K562 (cell line): ENCODE results near the gene PLEKHA1. TPM values are rescaled to one million over a fixed set of nuclear protein-coding genes. Genes with fewer than 3 reads are reported as not detected.

Experiments
- ATAC-seq: fragments of 200-7000 bp; cut with Tn5 transposase; 3 replicates; pipeline ENCODE4 v1.9.1; 2020; ENCODE audit warnings: moderate library complexity
- BruUV-seq: library from RNA; stranded (reverse); fragments of 400-500 nt; replicated peaks from 2 replicates; lab custom pipeline; 2021; lab: Mats Ljungman, UMichigan
- CTCF ChIA-PET: fragments of 300-600 bp; formaldehyde crosslinking; extraction: SDS; loops from one replicate; lab custom pipeline; 2021; ENCODE audit warnings: low intra/inter-chr PET ratio; lab: Yijun Ruan, JAX
- POLR2A ChIA-PET: fragments of 300-600, 350-650 bp; sonication (Branson Sonifier 250); formaldehyde crosslinking; extraction: SDS; loops from one replicate; lab custom pipeline; 2021; ENCODE audit warnings: antibody characterized with exemption, inconsistent platforms; lab: Yijun Ruan, JAX
- DNase-seq, 4 experiments: peaks; one replicate each; pipeline versions ENCODE4 v3.0.0 to v3.0.0-alpha.2; 2011 to 2018; ENCODE audit warnings: low spot score in 3 of 4, mixed read lengths in 3 of 4; ENCODE audit errors: extremely low read depth in 1 of 4
- FAIRE-seq: peaks from 2 replicates; lab custom pipeline; 2011; peaks lifted over from hg19 to GRCh38; lab: Jason Lieb, UNC
- H2AFZ ChIP-seq: 2 replicates; pipeline ENCODE4 v1.6.0; 2011; ENCODE audit warnings: low read depth, low read length, control low read depth, inconsistent platforms
- H3K27ac ChIP-seq: fragments of 200-600 bp; 3 replicates; pipeline ENCODE4 v1.8.0; 2011; ENCODE audit warnings: low read depth, mild to moderate bottlenecking, control low read depth, inconsistent platforms, low read length, moderate library complexity, mixed read lengths; ENCODE audit errors: extremely low read depth
- H3K27me3 ChIP-seq, 2 experiments: fragments of 300-600 bp in 1 of 2; 2 replicates in 1 of 2; 3 replicates in 1 of 2; pipeline versions ENCODE4 v1.6.0 to v1.8.0; 2011; ENCODE audit warnings: inconsistent platforms in 2 of 2, low read length in 2 of 2, mild to moderate bottlenecking in 1 of 2, mixed read lengths in 1 of 2, moderate library complexity in 1 of 2; ENCODE audit not compliant: control insufficient read depth in 2 of 2, insufficient read depth in 2 of 2
- H3K36me3 ChIP-seq: fragments of 300-600 bp; 3 replicates; pipeline ENCODE4 v1.8.0; 2011; ENCODE audit warnings: mild to moderate bottlenecking, low read length, inconsistent platforms; ENCODE audit not compliant: control insufficient read depth, insufficient read depth
- H3K4me1 ChIP-seq, 2 experiments: fragments of 200-600 bp in 1 of 2; replicated peaks in 1 of 2; 2 replicates in 1 of 2; 3 replicates in 1 of 2; pipeline versions ENCODE4 v1.5.1 to v1.8.0; 2011; ENCODE audit warnings: inconsistent platforms in 2 of 2, low read length in 2 of 2, mild to moderate bottlenecking in 1 of 2, mixed read lengths in 1 of 2, moderate library complexity in 1 of 2; ENCODE audit not compliant: control insufficient read depth in 2 of 2, insufficient read depth in 2 of 2
- H3K4me2 ChIP-seq: 2 replicates; pipeline ENCODE4 v1.6.1; 2011; ENCODE audit warnings: low read length, control low read depth, inconsistent platforms, mixed read lengths; ENCODE audit not compliant: insufficient read depth
- H3K4me3 ChIP-seq: fragments of 200-600 bp; sonication (generic), shearing (Covaris generic); 2 replicates; pipeline ENCODE4 v1.5.1; 2016; ENCODE audit warnings: control low read depth, inconsistent platforms
- H3K79me2 ChIP-seq: fragments of 200-600 bp; 3 replicates; pipeline ENCODE4 v1.8.0; 2011; ENCODE audit warnings: low read length, inconsistent platforms; ENCODE audit not compliant: control insufficient read depth, insufficient read depth
- H3K9ac ChIP-seq, 2 experiments: 2 replicates each; pipeline versions ENCODE4 v1.6.0 to v1.6.1; 2011; ENCODE audit warnings: low read depth in 2 of 2, low read length in 2 of 2, control low read depth in 1 of 2, inconsistent platforms in 1 of 2, mild to moderate bottlenecking in 1 of 2, mixed read lengths in 1 of 2; ENCODE audit not compliant: insufficient read depth in 1 of 2
- H3K9me1 ChIP-seq: one replicate; pipeline ENCODE4 v1.6.0; 2011; ENCODE audit warnings: inconsistent platforms, mild to moderate bottlenecking, low read length, moderate library complexity; ENCODE audit not compliant: control insufficient read depth, insufficient read depth
- H3K9me3 ChIP-seq: replicated peaks from 2 replicates; pipeline ENCODE4 v1.5.1; 2011; ENCODE audit warnings: low read depth, low read length, inconsistent platforms; ENCODE audit not compliant: control insufficient read depth, insufficient read depth
- H4K20me1 ChIP-seq: replicated peaks from 2 replicates; pipeline ENCODE4 v1.6.1; 2011; ENCODE audit warnings: low read length, inconsistent platforms, mixed read lengths; ENCODE audit not compliant: control insufficient read depth, insufficient read depth
- BCOR ChIP-seq: fragments of 450-650 bp; IDR thresholded peaks from 2 replicates; pipeline ENCODE4 v1.6.1; 2016
- CHCHD3 ChIP-seq: fragments of 250-450 bp; sonication (Bioruptor Pico); IDR thresholded peaks from 2 replicates; pipeline ENCODE4 v2.1.2; 2022; ENCODE audit warnings: mild to moderate bottlenecking
- FOXA3 ChIP-seq, 2 experiments: fragments of 450-650 bp in 1 of 2; sonication (generic) in 1 of 2; formaldehyde crosslinking; IDR thresholded peaks in 1 of 2; conservative IDR thresholded peaks in 1 of 2; 2 replicates each; pipeline versions ENCODE4 v1.4.0 to v1.8.0; 2020 to 2022; ENCODE audit warnings: mild to moderate bottlenecking in 2 of 2, missing genetic modification reagents in 1 of 2
- FOXM1 ChIP-seq, 2 experiments: fragments of 450-650 bp in 1 of 2; sonication (generic) in 1 of 2; formaldehyde crosslinking in 1 of 2; IDR thresholded peaks; 2 replicates each; pipeline versions ENCODE4 v1.6.1 to v1.9.0; 2017 to 2022; ENCODE audit warnings: low read depth in 2 of 2, mild to moderate bottlenecking in 2 of 2, missing genetic modification reagents in 1 of 2, moderate library complexity in 1 of 2
- KAT8 ChIP-seq: fragments of 450-650 bp; IDR thresholded peaks from 2 replicates; pipeline ENCODE4 v1.6.1; 2016; ENCODE audit warnings: low read depth, mild to moderate bottlenecking
- KLF1 ChIP-seq: fragments of 450-650 bp; IDR thresholded peaks from 2 replicates; pipeline ENCODE4 v1.6.1; 2016; ENCODE audit warnings: missing genetic modification characterization, missing compliant biosample characterization
- MCM3 ChIP-seq: fragments of 450-650 bp; IDR thresholded peaks from 2 replicates; pipeline ENCODE4 v1.6.1; 2016
- MEIS2 ChIP-seq: fragments of 450-650 bp; IDR thresholded peaks from 2 replicates; pipeline ENCODE4 v1.6.1; 2014; ENCODE audit warnings: mild to moderate bottlenecking; ENCODE audit not compliant: partially characterized antibody
- NFE2 ChIP-seq: IDR thresholded peaks from 2 replicates; pipeline ENCODE4 v1.6.1; 2014; ENCODE audit warnings: antibody characterized with exemption, low read depth
- NFRKB ChIP-seq: fragments of 450-650 bp; IDR thresholded peaks from 2 replicates; pipeline ENCODE4 v1.6.1; 2016; ENCODE audit warnings: low read depth
- PML ChIP-seq: IDR thresholded peaks from 2 replicates; pipeline ENCODE4 v1.6.1; 2012; ENCODE audit warnings: low read length, inconsistent platforms
- POLR2H ChIP-seq: IDR thresholded peaks from 2 replicates; pipeline ENCODE4 v1.6.1; 2016; ENCODE audit warnings: missing genetic modification characterization, low read depth, mild to moderate bottlenecking, control low read depth, missing compliant biosample characterization, moderate library complexity
- WGBS: fragments of 100-300 bp; shearing (Covaris generic); methylation state at CpG from one replicate; pipeline ENCODE4 v1.1.6; 2016; ENCODE audit warnings: low coverage, mixed read lengths; ENCODE audit not compliant: insufficient coverage; ENCODE audit errors: missing lambda C conversion rate; 5-methylcytosine and 5-hydroxymethylcytosine counted together
- in situ Hi-C: fragments of 300-500 bp; cut with MboI; formaldehyde crosslinking; loops from 4 replicates; pipeline ENCODE4 v1.15.0; 2018; ENCODE audit warnings: inconsistent platforms, mixed read lengths
- intact Hi-C: fragments of 100-400 bp; cut with micrococcal nuclease; formaldehyde crosslinking; loops from 2 replicates; pipeline ENCODE4 v1.14.2; 2022
- polyA plus RNA-seq, 8 experiments: library from polyadenylated mRNA; depleted of rRNA in 4 of 8; stranded (reverse) in 5 of 8; unstranded in 3 of 8; fragments of >200 nt; fragmentation: Nextera tagmentation in 2 of 8; fragmentation: Illumina TruSeq in 1 of 8; extraction: Ambion mirVana in 2 of 8; extraction: Trizol in 1 of 8; gene quantifications; 2 replicates each; pipeline versions ENCODE4 v1.2.1 to v1.2.3, GENCODE V29; 2011 to 2014; ENCODE audit warnings: inconsistent platforms in 1 of 8, missing spikeins in 1 of 8
- total RNA-seq, 7 experiments: library from RNA; depleted of rRNA in 6 of 7; stranded (reverse); fragments of >200 nt in 6 of 7; fragmentation: Illumina TruSeq in 2 of 7; extraction: Trizol in 2 of 7; gene quantifications; 2 replicates each; pipeline versions ENCODE4 v1.2.1 to v1.2.3, GENCODE V29; 2011 to 2021; ENCODE audit warnings: low replicate concordance in 1 of 7
- TF ChIP-seq, protein P1 (sequence below): sonication (generic); formaldehyde crosslinking; IDR thresholded peaks from 2 replicates; pipeline ENCODE4 v1.4.0; 2020; ENCODE audit warnings: mild to moderate bottlenecking, missing genetic modification reagents
- TF ChIP-seq, protein P2 (sequence below), 3 experiments: fragments of 200-800 bp in 1 of 3; fragments of 250-450 bp in 1 of 3; fragments of 450-650 bp in 1 of 3; sonication (Bioruptor Pico) in 1 of 3; sonication (Bioruptor generic) in 1 of 3; formaldehyde crosslinking in 1 of 3; IDR thresholded peaks; 2 replicates each; pipeline versions ENCODE4 v1.6.1 to v1.8.0; 2016 to 2022; ENCODE audit warnings: mild to moderate bottlenecking in 2 of 3, missing genetic modification characterization in 2 of 3, missing compliant biosample characterization in 1 of 3, moderate library complexity in 1 of 3
- TF ChIP-seq, protein P3 (sequence below): sonication (generic); formaldehyde crosslinking; IDR thresholded peaks from 2 replicates; pipeline ENCODE4 v1.8.1; 2022; ENCODE audit warnings: missing genetic modification reagents

PLEKHA1 gene
- total and polyA plus RNA-seq, 9 of the 15 experiments (the other 6 are each of a cell fraction or from before 2014, with no cell fraction given): 0.05 to 4.7 (median 1.0) TPM

DNA sequence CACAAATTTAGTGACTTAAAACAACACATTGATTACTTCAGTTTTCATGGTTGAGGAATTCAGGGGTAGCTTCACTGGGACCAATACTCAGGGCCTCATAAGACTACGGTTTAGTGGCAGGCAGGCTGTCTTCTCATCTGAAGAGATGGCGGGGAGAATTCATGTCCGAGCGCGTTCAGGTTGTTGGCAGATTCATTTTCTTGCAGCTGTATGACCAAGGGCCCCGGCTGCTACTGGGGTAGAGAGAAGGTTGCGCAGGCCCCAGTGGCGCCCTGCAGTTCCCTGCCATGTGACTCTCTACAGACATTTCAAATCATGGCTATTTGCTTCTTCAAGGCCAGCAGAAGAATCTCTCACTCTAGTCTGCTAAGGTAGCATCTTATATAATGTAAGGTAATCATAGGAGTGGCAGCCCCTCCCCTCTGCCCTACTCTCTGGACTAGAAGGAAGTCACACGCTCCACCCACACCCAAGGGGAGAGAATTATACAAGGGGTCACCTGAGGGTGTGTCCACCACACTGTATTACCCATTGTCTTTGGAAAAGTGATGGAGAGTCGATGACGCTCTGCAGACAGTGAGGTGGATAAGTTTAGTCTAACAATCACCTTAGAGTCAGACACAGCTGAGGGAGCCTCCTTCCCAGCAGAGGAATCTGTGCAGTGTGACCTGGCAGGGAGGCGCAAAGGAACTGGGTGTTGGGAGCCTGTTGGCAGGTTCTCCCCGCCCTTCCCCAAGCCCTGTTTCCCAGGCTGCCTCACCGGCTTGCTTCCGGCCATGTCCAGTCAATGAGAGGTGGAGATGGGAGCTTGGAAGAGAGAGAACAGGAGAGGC lies 35.7 kb upstream of the PLEKHA1 start:
- H3K9me1 ChIP-seq: no peaks in the 10 kb centered on the region
- in situ Hi-C loops (no loop called here), intact Hi-C loops (no loop called here)
- no peak overlapping the region for H3K4me2 ChIP-seq
- no peaks in the 10 kb centered on the region; the same call in 1 of the 2 replicates for H4K20me1 ChIP-seq
- whole genome bisulfite sequencing: 0% methylated on average over 15 of the region's 15 CpGs
- no peaks in the 10 kb centered on the region for H3K36me3 ChIP-seq
- FAIRE-seq (no peak), DNase-seq (no peak), ATAC-seq (no peak)
- CTCF ChIA-PET: no interaction called here
- BruUV-seq: no TSS peak
- H3K79me2 ChIP-seq: no peaks in the 10 kb centered on the region
- H3K4me1 ChIP-seq: no peaks in the 10 kb centered on the region
- no peak overlapping the region for H2AFZ ChIP-seq
- no peaks in the 10 kb centered on the region; a peak in 1 of 5 replicates for H3K27me3 ChIP-seq
- POLR2A ChIA-PET: no interaction called here
- H3K9ac ChIP-seq: no peak overlapping the region
- no peak overlapping the region for H3K4me3 ChIP-seq
- H3K9me3 ChIP-seq: no peaks in the 10 kb centered on the region
- H3K27ac ChIP-seq: no peak overlapping the region
- no peak for TF ChIP-seq FOXM1 (IDR thresholded peaks at IDR 0.05; ENCODE audit: low read depth)
- TF ChIP-seq FOXM1 (CRISPR knock-in tag; IDR thresholded peaks at IDR 0.05; ENCODE audit: low read depth): no peak
- TF ChIP-seq, protein P1, sequence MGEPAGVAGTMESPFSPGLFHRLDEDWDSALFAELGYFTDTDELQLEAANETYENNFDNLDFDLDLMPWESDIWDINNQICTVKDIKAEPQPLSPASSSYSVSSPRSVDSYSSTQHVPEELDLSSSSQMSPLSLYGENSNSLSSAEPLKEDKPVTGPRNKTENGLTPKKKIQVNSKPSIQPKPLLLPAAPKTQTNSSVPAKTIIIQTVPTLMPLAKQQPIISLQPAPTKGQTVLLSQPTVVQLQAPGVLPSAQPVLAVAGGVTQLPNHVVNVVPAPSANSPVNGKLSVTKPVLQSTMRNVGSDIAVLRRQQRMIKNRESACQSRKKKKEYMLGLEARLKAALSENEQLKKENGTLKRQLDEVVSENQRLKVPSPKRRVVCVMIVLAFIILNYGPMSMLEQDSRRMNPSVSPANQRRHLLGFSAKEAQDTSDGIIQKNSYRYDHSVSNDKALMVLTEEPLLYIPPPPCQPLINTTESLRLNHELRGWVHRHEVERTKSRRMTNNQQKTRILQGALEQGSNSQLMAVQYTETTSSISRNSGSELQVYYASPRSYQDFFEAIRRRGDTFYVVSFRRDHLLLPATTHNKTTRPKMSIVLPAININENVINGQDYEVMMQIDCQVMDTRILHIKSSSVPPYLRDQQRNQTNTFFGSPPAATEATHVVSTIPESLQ (CRISPR knock-in tag): no peak
- TF ChIP-seq CHCHD3 (CRISPR knock-in tag): no peak
- TF ChIP-seq BCOR: no peak
- TF ChIP-seq NFRKB: no peak
- TF ChIP-seq MEIS2: no peak
- no peak for TF ChIP-seq FOXA3 (CRISPR knock-in tag; conservative IDR thresholded peaks at IDR 0.05 in 1 of 2, IDR thresholded peaks at IDR 0.05 in 1 of 2)
- TF ChIP-seq, protein P2, sequence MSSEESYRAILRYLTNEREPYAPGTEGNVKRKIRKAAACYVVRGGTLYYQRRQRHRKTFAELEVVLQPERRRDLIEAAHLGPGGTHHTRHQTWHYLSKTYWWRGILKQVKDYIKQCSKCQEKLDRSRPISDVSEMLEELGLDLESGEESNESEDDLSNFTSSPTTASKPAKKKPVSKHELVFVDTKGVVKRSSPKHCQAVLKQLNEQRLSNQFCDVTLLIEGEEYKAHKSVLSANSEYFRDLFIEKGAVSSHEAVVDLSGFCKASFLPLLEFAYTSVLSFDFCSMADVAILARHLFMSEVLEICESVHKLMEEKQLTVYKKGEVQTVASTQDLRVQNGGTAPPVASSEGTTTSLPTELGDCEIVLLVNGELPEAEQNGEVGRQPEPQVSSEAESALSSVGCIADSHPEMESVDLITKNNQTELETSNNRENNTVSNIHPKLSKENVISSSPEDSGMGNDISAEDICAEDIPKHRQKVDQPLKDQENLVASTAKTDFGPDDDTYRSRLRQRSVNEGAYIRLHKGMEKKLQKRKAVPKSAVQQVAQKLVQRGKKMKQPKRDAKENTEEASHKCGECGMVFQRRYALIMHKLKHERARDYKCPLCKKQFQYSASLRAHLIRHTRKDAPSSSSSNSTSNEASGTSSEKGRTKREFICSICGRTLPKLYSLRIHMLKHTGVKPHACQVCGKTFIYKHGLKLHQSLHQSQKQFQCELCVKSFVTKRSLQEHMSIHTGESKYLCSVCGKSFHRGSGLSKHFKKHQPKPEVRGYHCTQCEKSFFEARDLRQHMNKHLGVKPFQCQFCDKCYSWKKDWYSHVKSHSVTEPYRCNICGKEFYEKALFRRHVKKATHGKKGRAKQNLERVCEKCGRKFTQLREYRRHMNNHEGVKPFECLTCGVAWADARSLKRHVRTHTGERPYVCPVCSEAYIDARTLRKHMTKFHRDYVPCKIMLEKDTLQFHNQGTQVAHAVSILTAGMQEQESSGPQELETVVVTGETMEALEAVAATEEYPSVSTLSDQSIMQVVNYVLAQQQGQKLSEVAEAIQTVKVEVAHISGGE (CRISPR knock-in tag; IDR thresholded peaks at IDR 0.05): no peak
- TF ChIP-seq KAT8: no peak
- no peak for TF ChIP-seq KLF1
- TF ChIP-seq NFE2: no peak
- no peak for TF ChIP-seq PML
- TF ChIP-seq, protein P3, sequence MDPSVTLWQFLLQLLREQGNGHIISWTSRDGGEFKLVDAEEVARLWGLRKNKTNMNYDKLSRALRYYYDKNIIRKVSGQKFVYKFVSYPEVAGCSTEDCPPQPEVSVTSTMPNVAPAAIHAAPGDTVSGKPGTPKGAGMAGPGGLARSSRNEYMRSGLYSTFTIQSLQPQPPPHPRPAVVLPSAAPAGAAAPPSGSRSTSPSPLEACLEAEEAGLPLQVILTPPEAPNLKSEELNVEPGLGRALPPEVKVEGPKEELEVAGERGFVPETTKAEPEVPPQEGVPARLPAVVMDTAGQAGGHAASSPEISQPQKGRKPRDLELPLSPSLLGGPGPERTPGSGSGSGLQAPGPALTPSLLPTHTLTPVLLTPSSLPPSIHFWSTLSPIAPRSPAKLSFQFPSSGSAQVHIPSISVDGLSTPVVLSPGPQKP (CRISPR knock-in tag): no peak
- TF ChIP-seq MCM3: no peak
- TF ChIP-seq POLR2H (tag): no peak
